Prostate gland (tissue), 2 donors: ENCODE data around the gene CCSER1. TPM values are rescaled to one million over a fixed set of nuclear protein-coding genes. Genes with fewer than 3 reads are reported as not detected.
"Not testable (repeated sequence)": the region's sequence is repeated elsewhere in the genome, so short reads cannot be mapped to it uniquely, and the experiment has no call there.

Experiments used
- DNase-seq: peaks from one replicate; pipeline ENCODE4 v3.0.0-alpha.2; 2019; ENCODE audit warnings: low spot score
- H3K27ac ChIP-seq, 2 donors: fragments of 200-600 bp; sonication (generic); 2 replicates each; pipeline ENCODE4 v1.5.1; 2017 to 2019
- H3K27me3 ChIP-seq: fragments of 200-600 bp; sonication (generic); replicated peaks from 2 replicates; pipeline ENCODE4 v1.5.1; 2019; ENCODE audit not compliant: insufficient read depth
- H3K36me3 ChIP-seq, 2 donors: fragments of 200-600 bp; sonication (generic); 1 replicate in 1 of 2; 2 replicates in 1 of 2; pipeline versions ENCODE4 v1.5.1 to v1.8.1; 2017 to 2019
- H3K4me1 ChIP-seq: fragments of 200-600 bp; sonication (generic); replicated peaks from 2 replicates; pipeline ENCODE4 v1.5.1; 2019
- H3K4me3 ChIP-seq, 2 donors: fragments of 200-600 bp; sonication (generic); 2 replicates each; pipeline ENCODE4 v1.5.1; 2017 to 2019
- H3K9me3 ChIP-seq: fragments of 200-600 bp; sonication (generic); 2 replicates; pipeline ENCODE4 v1.5.1; 2017
- CTCF ChIP-seq, 4 experiments: fragments of 200-600 bp in 2 of 4; fragments of 450-650 bp in 2 of 4; sonication (generic) in 2 of 4; IDR thresholded peaks; 1 replicate in 3 of 4; 2 replicates in 1 of 4; pipeline ENCODE4 v1.5.1; 2016 to 2019; ENCODE audit warnings: antibody characterized with exemption in 4 of 4, mild to moderate bottlenecking in 2 of 4, moderate library complexity in 2 of 4
- POLR2A ChIP-seq: fragments of 450-650 bp; IDR thresholded peaks from one replicate; pipeline ENCODE4 v1.6.1; 2016; ENCODE audit warnings: antibody characterized with exemption, mild to moderate bottlenecking
- POLR2AphosphoS5 ChIP-seq: sonication (generic); formaldehyde crosslinking; IDR thresholded peaks from one replicate; pipeline ENCODE4 v1.6.1; 2017; ENCODE audit warnings: antibody characterized with exemption
- WGBS: methylation state at CpG from one replicate; pipeline ENCODE4 v1.1.5; 2018; 5-methylcytosine and 5-hydroxymethylcytosine counted together
- intact Hi-C: fragments of 100-400 bp; cut with DNase I; formaldehyde crosslinking; loops from one replicate; pipeline ENCODE4 v1.14.2; 2022
- total RNA-seq, 2 donors: library from RNA; depleted of rRNA; stranded (reverse); fragments of >200 nt; gene quantifications; one replicate each; pipeline ENCODE4 v1.1.0, GENCODE V29; 2016

CCSER1 gene
- total RNA-seq, 2 donors from 2014 or later, result 11.9 to 32.2 TPM

- 87% methylated on average over 1 of the region's 1 CpG for WGBS
- Histone ChIP-seq H3K9me3 (no peaks in the 10 kb centered on the region), H3K27ac (no peak overlapping the region), H3K4me1 (no peaks in the 10 kb centered on the region), H3K36me3 (no peaks in the 10 kb centered on the region), H3K27me3 (no peaks in the 10 kb centered on the region), H3K4me3 (no peak overlapping the region)
- intact Hi-C loops, result no loop called here
- TF ChIP-seq POLR2AphosphoS5 (no peak), CTCF (IDR thresholded peaks at IDR 0.05) (no peak), POLR2A (no peak)
- no peak for DNase-seq
These were observed 710.0 kb downstream of the CCSER1 start for GRCh38 chr4:90837241-90837640.

- H3K27ac ChIP-seq, H3K4me3 ChIP-seq, H3K36me3 ChIP-seq, H3K9me3 ChIP-seq, H3K4me1 ChIP-seq, H3K27me3 ChIP-seq, intact Hi-C loops, DNase-seq: not testable (repeated sequence)
- 97% methylated on average over 16 of the region's 22 CpGs for WGBS
These were observed 711.7 kb downstream of the CCSER1 start for GRCh38 chr4:90838859-90839258.

- TF ChIP-seq POLR2AphosphoS5 (no peak), CTCF (IDR thresholded peaks at IDR 0.05) (no peak), POLR2A (no peak)
- H3K27ac ChIP-seq, result no peak overlapping the region
- intact Hi-C loops, result no loop called here
- no peaks in the 10 kb centered on the region for H3K27me3 ChIP-seq
- H3K36me3 ChIP-seq, result no peaks in the 10 kb centered on the region
- 96% methylated on average over 3 of the region's 3 CpGs for WGBS
- H3K9me3 ChIP-seq, result no peaks in the 10 kb centered on the region
- no peak for DNase-seq
- H3K4me1 ChIP-seq, result no peaks in the 10 kb centered on the region
- no peak overlapping the region for H3K4me3 ChIP-seq
These were observed 713.1 kb downstream of the CCSER1 start for GRCh38 chr4:90840291-90840690.

- H3K36me3 ChIP-seq, result no peaks in the 10 kb centered on the region
- no peaks in the 10 kb centered on the region for H3K27me3 ChIP-seq
- intact Hi-C loops, result no loop called here
- H3K4me1 ChIP-seq, result no peaks in the 10 kb centered on the region
- DNase-seq, result no peak
- no peaks in the 10 kb centered on the region for H3K9me3 ChIP-seq
- no peak overlapping the region for H3K4me3 ChIP-seq
- H3K27ac ChIP-seq, result no peak overlapping the region
- no peak for TF ChIP-seq POLR2A
- no peak for TF ChIP-seq CTCF (IDR thresholded peaks at IDR 0.05)
- no peak for TF ChIP-seq POLR2AphosphoS5
These were observed 713.6 kb downstream of the CCSER1 start for GRCh38 chr4:90840828-90841227.

GRCh38 chr4:90841676-90842075, 714.5 kb downstream of the CCSER1 start:
- Histone ChIP-seq H3K27ac (no peak overlapping the region), H3K4me1 (no peaks in the 10 kb centered on the region), H3K27me3 (no peaks in the 10 kb centered on the region), H3K36me3 (no peaks in the 10 kb centered on the region), H3K9me3 (no peaks in the 10 kb centered on the region), H3K4me3 (no peak overlapping the region)
- WGBS, result 53% methylated on average over 1 of the region's 1 CpG
- intact Hi-C loops, result no loop called here
- DNase-seq, result no peak
- TF ChIP-seq POLR2AphosphoS5, result no peak
- no peak for TF ChIP-seq POLR2A
- TF ChIP-seq CTCF (IDR thresholded peaks at IDR 0.05), result no peak
